ENCODE data around the gene POFUT2.

DNA sequence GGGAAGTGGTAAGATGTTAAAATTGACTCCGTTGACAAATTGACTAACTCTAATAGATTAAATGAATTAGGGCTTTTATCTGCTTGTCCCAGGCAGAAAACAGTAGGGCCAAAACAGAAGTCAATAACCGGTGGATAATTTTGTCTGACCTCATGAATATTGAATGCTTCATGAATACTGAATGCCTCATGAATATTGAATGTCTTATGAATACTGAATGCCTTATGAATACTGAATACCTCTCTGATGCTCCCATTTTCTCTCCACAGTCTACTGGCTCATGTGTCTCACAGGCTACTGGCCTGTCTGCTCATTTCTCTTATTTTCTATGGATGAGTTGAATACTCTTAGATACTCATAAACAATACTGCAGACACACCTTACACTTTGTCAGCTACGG is 56.0 kb downstream of the POFUT2 start:
- no peak for TF ChIP-seq POLR2A (IDR thresholded peaks at IDR 0.05)
- no peak for TF ChIP-seq CTCF (IDR thresholded peaks at IDR 0.05)
- no peak for TF ChIP-seq EP300 (IDR thresholded peaks at IDR 0.05; ENCODE audit: low read depth)
